BJ (cell line): ENCODE data around the gene TEX14. TPM values are rescaled to one million over a fixed set of nuclear protein-coding genes. Genes with fewer than 3 reads are reported as not detected.
A peak's percentile ranks its signal among the peaks of the same experiment; 100 is the strongest.

Experiments
- CTCF ChIA-PET: fragments of 350-600 bp; formaldehyde crosslinking; extraction: SDS; loops from one replicate; lab custom pipeline; 2021; ENCODE audit warnings: antibody characterized with exemption, inconsistent platforms; lab: Yijun Ruan, JAX
- POLR2A ChIA-PET: fragments of 300-600 bp; sonication (Branson Sonifier 250); formaldehyde crosslinking; extraction: SDS; loops from one replicate; lab custom pipeline; 2021; ENCODE audit warnings: antibody characterized with exemption; lab: Charles Lee
- DNase-seq: peaks from one replicate; pipeline ENCODE4 v3.0.0-alpha.2; 2011; ENCODE audit warnings: low read depth
- H3K27me3 ChIP-seq: 2 replicates; pipeline ENCODE4 v1.6.0; 2011; ENCODE audit warnings: low read length; ENCODE audit not compliant: control insufficient read depth, insufficient read depth
- H3K36me3 ChIP-seq: 2 replicates; pipeline ENCODE4 v1.5.1; 2011; ENCODE audit warnings: low read length; ENCODE audit not compliant: control insufficient read depth, insufficient read depth
- H3K4me3 ChIP-seq: 2 replicates; pipeline ENCODE4 v1.5.1; 2011; ENCODE audit warnings: low read depth, mild to moderate bottlenecking, control low read depth, low read length
- polyA minus RNA-seq: library from RNA; depleted of rRNA, polyadenylated mRNA; stranded (reverse); fragments of >200 nt; gene quantifications from 2 replicates; pipeline ENCODE4 v1.2.3, GENCODE V29; 2011; rRNA and poly(A)+ RNA removed
- polyA plus RNA-seq: library from polyadenylated mRNA; depleted of rRNA; stranded (reverse); fragments of >200 nt; gene quantifications from 2 replicates; pipeline ENCODE4 v1.2.3, GENCODE V29; 2011; rRNA removed
- TF ChIP-seq, protein P1 (sequence below): IDR thresholded peaks from 2 replicates; pipeline ENCODE4 v1.5.1; 2011; ENCODE audit warnings: low read depth, mild to moderate bottlenecking, control low read depth, inconsistent platforms, low read length, moderate library complexity; ENCODE audit not compliant: insufficient read depth

Gene TEX14
- polyA plus RNA-seq (0.01 and 0.02 TPM in 2 replicates), polyA minus RNA-seq (not detected in 2 replicates)

- ChIA-PET CTCF (interaction anchor here (0.7 to 2.8 kb wide), 3 partner anchors 77 to 172 kb away, joined by 3 to 16 read pairs (median 3); no protein-coding TSS in a partner anchor), POLR2A (no interaction called here)
These were observed at the start of gene TEX14 for GRCh38 chr17:58691701-58692238. TSS of gene TEX14 (minus strand) at chr17:58692045. CDS start at chr17:58652001, 40,044 bp downstream.

DNA sequence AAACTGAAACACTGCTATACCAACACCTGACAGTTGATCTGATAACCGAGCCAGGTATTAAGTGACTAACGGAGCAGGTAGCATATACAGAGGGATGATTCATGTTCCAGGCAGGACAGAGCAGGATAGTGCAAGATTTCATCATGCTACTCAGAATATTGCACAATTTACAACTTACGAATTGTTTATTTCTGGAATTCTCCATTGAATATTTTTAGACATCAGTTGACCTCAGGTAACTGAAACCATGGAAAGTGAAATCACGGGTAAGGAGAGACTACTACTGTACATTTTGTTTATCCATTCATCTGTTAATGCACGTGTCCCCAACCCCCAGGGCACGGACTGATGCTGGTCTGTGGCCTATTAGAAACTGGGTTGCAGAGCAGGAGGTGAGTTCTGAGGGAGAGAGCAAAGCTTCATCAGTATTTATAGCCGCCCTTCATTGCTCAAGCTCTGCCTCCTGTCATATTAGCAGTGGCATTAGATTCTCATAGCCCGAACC lies 49.3 kb upstream of the TEX14 start:
- no peak overlapping the region for H3K4me3 ChIP-seq
- H3K36me3 ChIP-seq, result no peaks in the 10 kb centered on the region
- CTCF ChIA-PET, result no interaction called here
- TF ChIP-seq, protein P1, sequence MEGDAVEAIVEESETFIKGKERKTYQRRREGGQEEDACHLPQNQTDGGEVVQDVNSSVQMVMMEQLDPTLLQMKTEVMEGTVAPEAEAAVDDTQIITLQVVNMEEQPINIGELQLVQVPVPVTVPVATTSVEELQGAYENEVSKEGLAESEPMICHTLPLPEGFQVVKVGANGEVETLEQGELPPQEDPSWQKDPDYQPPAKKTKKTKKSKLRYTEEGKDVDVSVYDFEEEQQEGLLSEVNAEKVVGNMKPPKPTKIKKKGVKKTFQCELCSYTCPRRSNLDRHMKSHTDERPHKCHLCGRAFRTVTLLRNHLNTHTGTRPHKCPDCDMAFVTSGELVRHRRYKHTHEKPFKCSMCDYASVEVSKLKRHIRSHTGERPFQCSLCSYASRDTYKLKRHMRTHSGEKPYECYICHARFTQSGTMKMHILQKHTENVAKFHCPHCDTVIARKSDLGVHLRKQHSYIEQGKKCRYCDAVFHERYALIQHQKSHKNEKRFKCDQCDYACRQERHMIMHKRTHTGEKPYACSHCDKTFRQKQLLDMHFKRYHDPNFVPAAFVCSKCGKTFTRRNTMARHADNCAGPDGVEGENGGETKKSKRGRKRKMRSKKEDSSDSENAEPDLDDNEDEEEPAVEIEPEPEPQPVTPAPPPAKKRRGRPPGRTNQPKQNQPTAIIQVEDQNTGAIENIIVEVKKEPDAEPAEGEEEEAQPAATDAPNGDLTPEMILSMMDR, result no peak
- H3K27me3 ChIP-seq, result no peaks in the 10 kb centered on the region
- peak; percentile 9 for DNase-seq
- POLR2A ChIA-PET, result no interaction called here

More at GRCh38 chr17:58691701-58692238, at the start of gene TEX14:
- TF ChIP-seq, protein P1, result no peak
- DNase-seq, result no peak
- Histone ChIP-seq H3K4me3 (peak within 1 kb of the TSS; percentile 60), H3K36me3 (no peaks in the 10 kb centered on the region), H3K27me3 (no peaks in the 10 kb centered on the region)

DNA sequence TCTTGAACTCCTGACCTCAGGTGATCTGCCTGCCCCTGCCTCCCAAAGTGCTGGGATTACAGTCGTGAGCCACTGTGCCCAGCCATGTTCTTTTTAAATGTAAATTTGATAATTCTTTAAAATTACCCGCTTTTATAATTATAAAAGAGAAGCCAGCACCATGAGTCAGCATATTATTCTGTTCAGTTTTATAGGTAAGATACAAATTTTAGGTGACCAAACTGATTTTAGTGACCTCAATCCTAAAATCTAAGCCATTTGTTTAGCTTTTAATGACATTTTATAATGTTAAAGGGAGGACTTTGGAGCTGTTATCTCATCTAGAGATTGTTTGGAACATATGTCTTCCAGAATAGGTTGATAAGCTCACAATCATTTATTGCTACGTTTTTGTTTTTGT lies 43.0 kb upstream of the TEX14 start:
- Histone ChIP-seq H3K36me3 (no peaks in the 10 kb centered on the region), H3K27me3 (no peaks in the 10 kb centered on the region), H3K4me3 (no peak overlapping the region)
- POLR2A ChIA-PET, result no interaction called here
- no peak for DNase-seq
- CTCF ChIA-PET, result no interaction called here
- TF ChIP-seq, protein P1, result no peak

DNA sequence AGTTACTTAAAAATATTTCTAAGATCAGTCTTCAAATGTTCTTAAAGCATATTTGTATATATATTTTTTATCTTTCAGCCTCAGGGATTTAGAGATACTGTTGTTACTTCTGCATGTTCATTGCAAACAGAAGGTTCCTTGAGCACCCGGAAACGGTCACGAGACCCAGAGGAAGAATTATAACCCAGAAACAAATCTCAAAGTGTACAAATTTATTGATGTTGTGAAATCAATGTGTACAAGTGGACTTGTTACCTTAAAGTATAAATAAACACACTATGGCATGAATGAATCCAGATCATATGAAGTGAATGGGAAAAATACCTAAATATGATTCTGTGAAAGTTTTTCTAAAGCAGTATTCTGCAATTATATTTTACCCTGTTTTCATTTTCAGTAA lies 42.2 kb upstream of the TEX14 start:
- Histone ChIP-seq H3K36me3 (no peaks in the 10 kb centered on the region), H3K27me3 (no peaks in the 10 kb centered on the region), H3K4me3 (no peak overlapping the region)
- DNase-seq, result no peak
- CTCF ChIA-PET, result interaction anchor here (0.6 kb wide), 1 partner anchor 171 kb away, joined by 3 read pairs; no protein-coding TSS in a partner anchor
- POLR2A ChIA-PET, result no interaction called here
- TF ChIP-seq, protein P1, result no peak

DNA sequence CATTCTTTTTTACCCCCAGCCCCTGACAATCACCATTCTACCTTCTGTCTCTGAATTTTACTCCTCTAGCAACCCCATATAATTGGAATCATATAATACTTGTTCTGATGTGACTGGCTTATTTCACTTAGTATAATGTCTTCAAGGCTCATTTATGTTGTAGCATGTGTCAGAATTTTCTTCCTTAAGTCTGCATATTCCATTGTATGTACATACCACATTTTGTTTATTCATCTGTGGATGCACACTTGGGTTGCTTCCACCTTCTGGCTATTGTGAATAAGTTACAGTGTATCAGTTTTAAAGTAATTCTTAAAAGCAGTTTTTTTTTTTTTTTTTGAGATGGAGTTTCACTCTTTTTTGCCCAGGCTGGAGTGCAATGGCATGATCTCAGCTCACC lies 39.1 kb upstream of the TEX14 start:
- Histone ChIP-seq H3K4me3 (no peak overlapping the region), H3K36me3 (no peaks in the 10 kb centered on the region), H3K27me3 (no peaks in the 10 kb centered on the region)
- no peak for DNase-seq
- POLR2A ChIA-PET, result no interaction called here
- CTCF ChIA-PET, result no interaction called here
- TF ChIP-seq, protein P1, result no peak
